ENCODE results near the gene ZNF516. TPM values are rescaled to one million over a fixed set of nuclear protein-coding genes. Genes with fewer than 3 reads are reported as not detected.

Gene ZNF516
- total and polyA plus RNA-seq, 2 of the 13 experiments (the other 11 are each of a cell fraction or from before 2014, with no cell fraction given) = 16.6 to 18.7 TPM

- no peak for TF ChIP-seq ZNF280D (CRISPR knock-in tag; IDR thresholded peaks at IDR 0.05)
- TF ChIP-seq ZNF878 (CRISPR knock-in tag; IDR thresholded peaks at IDR 0.05) = no peak
- peak; percentile 68; the same call in 1 of the 2 replicates for TF ChIP-seq GLI4 (CRISPR knock-in tag; IDR thresholded peaks at IDR 0.05; ENCODE audit: borderline replicate concordance)
- no peak for TF ChIP-seq ZNF614 (CRISPR knock-in tag; IDR thresholded peaks at IDR 0.05; ENCODE audit: borderline replicate concordance)
- no peak for TF ChIP-seq KAT2B (IDR thresholded peaks at IDR 0.05; ENCODE audit: borderline replicate concordance, low read depth, low read length)
- no peak for TF ChIP-seq ZNF772 (CRISPR knock-in tag; IDR thresholded peaks at IDR 0.05)
- no peak for TF ChIP-seq IRF1 (CRISPR knock-in tag; IDR thresholded peaks at IDR 0.05; ENCODE audit: low read depth)
- TF ChIP-seq ZNF234 (CRISPR knock-in tag; conservative IDR thresholded peaks at IDR 0.05) = no peak
- TF ChIP-seq ZNF292 (CRISPR knock-in tag; IDR thresholded peaks at IDR 0.05; ENCODE audit: borderline replicate concordance, low read depth) = no peak
- no peak for TF ChIP-seq ZNF275 (CRISPR knock-in tag; IDR thresholded peaks at IDR 0.05; ENCODE audit: borderline replicate concordance)
- no peak for TF ChIP-seq KDM5A (IDR thresholded peaks at IDR 0.05; ENCODE audit: borderline replicate concordance, low read length)
- TF ChIP-seq SMAD3 (CRISPR knock-in tag; IDR thresholded peaks at IDR 0.05) = no peak
- 0 out of 2 replicates have a peak, but pooled peaks have one; percentile 25 for TF ChIP-seq SMAD1 (CRISPR knock-in tag; IDR thresholded peaks at IDR 0.05; ENCODE audit: borderline replicate concordance, low read depth)
- peak; percentile 48 for TF ChIP-seq XRCC5 (optimal IDR thresholded peaks at IDR 0.05; ENCODE audit: low read length)
- TF ChIP-seq STAG1 (CRISPR knock-in tag; IDR thresholded peaks at IDR 0.05) = peak; percentile 86
- TF ChIP-seq ZFP36L2 (CRISPR knock-in tag; IDR thresholded peaks at IDR 0.05) = no peak
- no peak for TF ChIP-seq CSRNP1 (CRISPR knock-in tag; IDR thresholded peaks at IDR 0.05)
- no peak for TF ChIP-seq HNF4A (CRISPR knock-in tag; IDR thresholded peaks at IDR 0.05)
- no peak for TF ChIP-seq ZNF549 (CRISPR knock-in tag; IDR thresholded peaks at IDR 0.05)
- TF ChIP-seq FOXP1 (IDR thresholded peaks at IDR 0.05) = no peak
- TF ChIP-seq FOXP1 (CRISPR knock-in tag; IDR thresholded peaks at IDR 0.05) = no peak
- no peak for TF ChIP-seq CCDC6 (CRISPR knock-in tag; IDR thresholded peaks at IDR 0.05)
- TF ChIP-seq ZNF784 (CRISPR knock-in tag; IDR thresholded peaks at IDR 0.05; ENCODE audit: borderline replicate concordance) = 0 out of 2 replicates have a peak, but pooled peaks have one; percentile 71
- peak; percentile 99 for TF ChIP-seq ZKSCAN8 (CRISPR knock-in tag; IDR thresholded peaks at IDR 0.05; ENCODE audit: borderline replicate concordance)
Measured at GRCh38 chr18:76349067-76349715, 145.9 kb downstream of the ZNF516 start (continued).
